ENCODE measurements around the gene HYCC2. TPM values are rescaled to one million over a fixed set of nuclear protein-coding genes. Genes with fewer than 3 reads are reported as not detected.
"Not testable (repeated sequence)": the region's sequence is repeated elsewhere in the genome, so short reads cannot be mapped to it uniquely, and the experiment has no call there.

Gene HYCC2
- total RNA-seq, 2 experiments from 2014 or later = 19.1 TPM

DNA sequence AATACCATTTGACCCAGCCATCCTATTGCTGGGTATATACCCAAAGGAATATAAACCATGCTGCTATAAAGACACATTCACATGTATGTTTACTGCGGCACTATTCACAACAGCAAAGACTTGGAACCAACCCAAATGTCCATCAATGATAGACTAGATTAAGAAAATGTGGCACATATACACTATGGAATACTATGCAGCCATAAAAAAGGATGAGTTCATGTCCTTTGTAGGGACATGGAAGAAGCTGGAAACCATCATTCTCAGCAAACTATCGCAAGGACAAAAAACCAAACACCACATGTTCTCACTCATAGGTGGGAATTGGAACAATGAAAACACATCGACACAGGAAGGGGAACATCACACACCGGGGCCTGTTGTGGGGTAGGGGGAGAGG lies 33.1 kb downstream of the HYCC2 start:
- intact Hi-C loops (cut with micrococcal nuclease); DNase-seq; H3K27ac Mint-ChIP-seq; H3K4me3 Mint-ChIP-seq; H3K27me3 Mint-ChIP-seq (ENCODE audit: low read depth); H3K4me1 Mint-ChIP-seq (ENCODE audit: low read depth): not testable (repeated sequence)
- CTCF ChIA-PET = interaction anchor here (1.1 kb wide), 1 partner anchor 15 kb away, joined by 5 read pairs; no protein-coding TSS in a partner anchor
- H3K9me3 Mint-ChIP-seq = peaks cover 15% of the 10 kb centered on the region
- H3K36me3 Mint-ChIP-seq (ENCODE audit: low read depth) = peaks cover 32% of the 10 kb centered on the region

DNA sequence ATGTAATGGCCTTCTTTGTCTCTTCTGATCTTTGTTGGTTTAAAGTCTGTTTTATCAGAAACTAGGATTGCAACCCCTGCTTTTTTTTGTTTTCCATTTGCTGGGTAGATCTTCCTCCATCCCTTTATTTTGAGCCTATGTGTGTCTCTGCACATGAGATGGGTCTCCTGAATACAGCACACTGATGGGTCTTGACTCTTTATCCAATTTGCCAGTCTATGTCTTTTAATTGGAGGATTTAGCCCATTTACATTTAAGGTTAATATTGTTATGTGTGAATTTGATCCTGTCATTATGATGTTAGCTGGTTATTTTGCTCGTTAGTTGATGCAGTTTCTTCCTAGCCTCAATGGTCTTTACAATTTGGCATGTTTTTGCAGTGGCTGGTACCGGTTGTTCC lies 37.1 kb downstream of the HYCC2 start:
- H3K4me1 Mint-ChIP-seq (ENCODE audit: low read depth); DNase-seq; H3K27me3 Mint-ChIP-seq (ENCODE audit: low read depth); H3K27ac Mint-ChIP-seq; intact Hi-C loops (cut with micrococcal nuclease); H3K4me3 Mint-ChIP-seq: not testable (repeated sequence)
- peaks cover 30% of the 10 kb centered on the region for H3K36me3 Mint-ChIP-seq (ENCODE audit: low read depth)
- CTCF ChIA-PET = interaction anchor here (1.0 kb wide), 1 partner anchor 35 kb away, joined by 3 read pairs; no protein-coding TSS in a partner anchor
- H3K9me3 Mint-ChIP-seq = peaks cover 19% of the 10 kb centered on the region

DNA sequence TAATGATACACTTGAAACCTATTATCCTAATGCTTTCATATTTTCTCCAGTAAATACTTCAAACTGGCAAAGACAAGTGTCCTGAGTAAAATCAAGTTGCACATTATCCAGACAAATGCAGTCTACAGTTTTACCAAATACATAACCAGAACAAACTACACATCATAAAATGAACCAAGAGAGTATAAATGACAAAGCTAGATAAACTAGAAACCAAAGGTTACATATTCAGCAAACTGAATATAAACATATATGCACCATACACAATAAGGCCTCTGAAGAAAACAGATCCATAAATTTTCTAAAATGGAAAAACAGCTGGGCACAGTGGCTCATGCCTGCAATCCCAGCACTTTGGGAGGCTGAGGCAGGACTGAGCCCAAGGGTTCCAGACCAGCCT lies 47.0 kb downstream of the HYCC2 start:
- CTCF ChIA-PET = interaction anchor here (0.9 to 1.3 kb wide), 2 partner anchors 41 to 155 kb away, joined by 3 read pairs; no protein-coding TSS in a partner anchor
- H3K27ac Mint-ChIP-seq = no peak overlapping the region
- H3K36me3 Mint-ChIP-seq (ENCODE audit: low read depth) = peaks cover 24% of the 10 kb centered on the region
- no peak for DNase-seq
- intact Hi-C loops (cut with micrococcal nuclease) = no loop called here
- no peak overlapping the region for H3K4me3 Mint-ChIP-seq
- H3K9me3 Mint-ChIP-seq = peaks cover 6% of the 10 kb centered on the region
- no peaks in the 10 kb centered on the region for H3K27me3 Mint-ChIP-seq (ENCODE audit: low read depth)
- peaks cover 21% of the 10 kb centered on the region for H3K4me1 Mint-ChIP-seq (ENCODE audit: low read depth)

GRCh38 chr2:201021914-201022313 lies 49.6 kb downstream of the HYCC2 start:
- Mint-ChIP-seq H3K27me3 (ENCODE audit: low read depth) (no peaks in the 10 kb centered on the region), H3K4me1 (ENCODE audit: low read depth) (peaks cover 16% of the 10 kb centered on the region), H3K27ac (no peak overlapping the region), H3K36me3 (ENCODE audit: low read depth) (peaks cover 15% of the 10 kb centered on the region), H3K9me3 (no peaks in the 10 kb centered on the region), H3K4me3 (no peak overlapping the region)
- CTCF ChIA-PET = interaction anchor here (0.7 to 1.7 kb wide), 2 partner anchors 11 to 48 kb away, joined by 3 to 10 read pairs; no protein-coding TSS in a partner anchor
- intact Hi-C loops (cut with micrococcal nuclease) = no loop called here
- no peak for DNase-seq

Other genes with a start within 250 kb of the HYCC2 start
- gene CLK1, start 207.0 kb downstream of the HYCC2 start, total RNA-seq = 100 to 1,000 TPM; 174 to 196 TPM
- gene PPIL3, start 182.6 kb downstream of the HYCC2 start, total RNA-seq = 10 to 100 TPM; 81.3 to 82.2 TPM
- gene NIF3L1, start 182.3 kb downstream of the HYCC2 start, total RNA-seq = 10 to 100 TPM; 31.6 to 33.3 TPM
- 10 to 100 TPM; 53.7 to 56.8 TPM for gene ORC2, start 108.0 kb downstream of the HYCC2 start, total RNA-seq
- 100 to 1,000 TPM; 159 to 162 TPM for gene NDUFB3, start 330 bp upstream of the HYCC2 start, total RNA-seq
- gene CFLAR, start 44.5 kb upstream of the HYCC2 start, total RNA-seq = 100 to 1,000 TPM; 214 to 222 TPM
- gene CASP10, start 111.5 kb upstream of the HYCC2 start, total RNA-seq = 10 to 100 TPM; 22.0 to 22.1 TPM
- gene CASP8, start 188.9 kb upstream of the HYCC2 start, total RNA-seq = 10 to 100 TPM; 37.0 to 39.8 TPM